Endometrium (tissue), 2 donors: ENCODE results near the gene ARID4A.
"Not testable (repeated sequence)": the region's sequence is repeated elsewhere in the genome, so short reads cannot be mapped to it uniquely, and the experiment has no call there.

ENCODE experiments used
- FAIRE-seq: peaks from 2 replicates; lab custom pipeline; 2012; peaks lifted over from hg19 to GRCh38; lab: Jason Lieb, UNC
- donor health status: control.
- donor health status: control.

Gene ARID4A

DNA sequence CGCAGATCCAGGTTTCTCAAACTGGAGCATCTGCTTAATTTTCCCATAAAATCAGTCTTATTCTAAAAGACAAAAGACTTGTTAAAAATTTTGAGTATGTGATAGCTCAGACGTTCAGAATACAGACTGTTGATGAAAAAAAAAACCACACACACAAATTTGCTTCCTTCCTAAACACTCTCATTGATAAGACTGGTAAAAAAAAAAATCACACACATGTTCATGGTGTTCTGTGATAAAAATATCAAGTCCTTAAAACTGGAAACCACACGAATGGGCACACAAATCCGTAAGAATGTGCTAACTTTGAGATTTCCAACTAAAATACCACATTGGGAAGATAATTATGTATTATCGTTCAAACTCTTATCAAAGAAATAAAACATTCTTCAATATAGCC lies 6.7 kb upstream of the ARID4A start:
- no peak for FAIRE-seq

GRCh38 chr14:58292187-58292586 lies 6.2 kb upstream of the ARID4A start:
- FAIRE-seq = no peak

DNA sequence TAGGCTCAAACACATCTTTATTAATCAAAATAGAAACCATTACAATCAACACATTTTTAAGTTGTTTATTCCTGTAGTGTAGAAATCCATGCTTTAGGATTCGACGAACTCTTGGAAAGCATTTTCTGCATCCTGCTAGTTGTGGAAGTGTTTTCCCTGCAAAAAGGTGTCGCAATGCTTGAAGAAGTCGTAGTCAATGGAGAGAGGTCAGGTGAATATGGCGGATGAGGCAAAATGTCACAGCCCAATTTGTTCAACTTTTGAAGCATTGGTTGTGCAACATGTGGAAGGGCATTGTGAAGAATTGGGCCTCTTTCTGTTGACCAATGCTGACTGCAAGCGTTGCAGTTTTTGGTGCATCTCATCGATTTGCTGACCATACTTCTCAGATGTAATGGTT lies 4.2 kb upstream of the ARID4A start:
- FAIRE-seq = no peak

- no peak for FAIRE-seq
Measured at GRCh38 chr14:58296726-58297125, 1.6 kb upstream of the ARID4A start.

- no peak for FAIRE-seq
Measured at GRCh38 chr14:58297412-58297761, 968 bp upstream of the ARID4A start.

- FAIRE-seq = peak; percentile 100
Measured at GRCh38 chr14:58297762-58298476, 436 bp upstream of the ARID4A start.

GRCh38 chr14:58299401-58300330 lies 1.3 kb downstream of the ARID4A start:
- FAIRE-seq = peak; percentile 64

- no peak for FAIRE-seq
Measured at GRCh38 chr14:58301416-58301815, 3.1 kb downstream of the ARID4A start.

DNA sequence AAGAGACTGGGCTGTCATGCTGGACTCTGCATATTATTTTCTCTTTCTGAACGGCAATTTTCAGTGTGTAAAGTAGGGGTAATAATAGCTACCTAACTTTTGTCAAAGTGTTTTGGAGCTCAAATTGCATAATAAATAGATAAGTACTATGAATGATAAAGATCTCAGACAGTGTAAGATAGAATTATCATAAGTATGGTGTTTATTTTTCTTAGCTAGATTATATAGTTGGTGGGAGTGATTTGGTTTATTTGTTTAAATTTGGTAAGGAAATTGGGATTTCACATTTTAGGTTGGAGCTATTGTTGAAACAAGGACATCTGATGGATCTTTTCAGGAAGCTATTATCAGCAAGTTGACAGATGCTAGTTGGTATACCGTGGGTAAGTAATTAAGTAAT lies 7.4 kb downstream of the ARID4A start:
- no peak for FAIRE-seq

GRCh38 chr14:58307597-58308316 lies 9.4 kb downstream of the ARID4A start:
- no peak for FAIRE-seq

- FAIRE-seq = no peak
Measured at GRCh38 chr14:58309086-58309485, 10.7 kb downstream of the ARID4A start.

- FAIRE-seq = no peak
Measured at GRCh38 chr14:58313699-58314098, 15.3 kb downstream of the ARID4A start.

DNA sequence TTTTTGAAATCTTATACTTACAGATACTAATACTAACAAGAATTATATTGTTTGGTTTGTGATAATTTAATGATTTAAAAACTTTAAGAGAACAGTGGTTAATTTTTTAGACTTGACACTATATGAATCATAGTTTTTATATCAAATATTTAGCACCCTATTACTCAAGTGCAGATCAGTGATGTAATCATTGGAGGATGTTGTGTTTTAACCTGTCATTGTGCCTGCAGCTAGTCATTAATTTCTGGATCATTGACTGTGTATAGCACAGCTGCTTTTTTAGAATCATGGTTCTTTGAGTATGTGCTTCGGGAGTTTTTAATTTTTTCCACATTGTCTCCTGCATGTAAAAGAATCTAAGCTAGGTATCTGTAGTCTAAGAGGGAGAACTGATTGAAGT lies 17.3 kb downstream of the ARID4A start:
- no peak for FAIRE-seq

DNA sequence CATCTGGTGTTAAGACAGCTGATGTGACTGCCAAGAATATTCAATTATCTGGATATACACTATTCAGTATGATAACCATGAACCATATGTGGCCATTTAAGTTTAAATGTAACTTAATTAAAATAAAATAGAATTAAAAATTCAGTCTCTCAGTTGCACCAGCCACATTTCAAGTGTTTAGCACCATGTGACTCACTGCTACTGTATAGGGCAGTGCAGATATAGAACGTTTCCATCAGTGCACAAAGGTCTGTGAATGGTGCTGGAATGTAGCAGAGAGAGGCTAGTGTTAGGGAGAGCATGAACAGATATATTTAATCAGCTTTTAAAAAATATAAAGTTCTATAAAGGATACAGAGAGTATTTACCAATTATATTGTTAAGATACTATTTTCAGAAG lies 28.7 kb downstream of the ARID4A start:
- no peak for FAIRE-seq

DNA sequence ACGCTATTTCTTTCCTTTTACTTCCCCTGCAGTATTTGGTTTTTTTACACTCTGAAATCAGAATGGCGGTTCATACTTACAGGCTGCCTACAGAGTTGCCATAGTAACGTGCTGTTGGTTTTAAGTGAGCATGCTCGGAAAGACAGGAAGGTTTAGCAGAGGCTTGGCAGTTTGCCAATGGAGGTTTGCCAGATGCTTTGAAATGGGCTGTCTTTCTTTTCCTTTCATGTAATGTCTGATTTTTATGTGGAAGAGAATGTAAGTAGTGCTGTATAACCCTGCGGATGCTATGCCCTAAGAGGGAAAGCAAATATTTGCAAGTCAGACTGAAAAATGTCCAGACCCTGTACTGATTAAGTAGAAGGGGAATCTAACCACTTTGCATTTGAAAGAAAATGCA lies 32.8 kb downstream of the ARID4A start:
- FAIRE-seq = peak; percentile 97

DNA sequence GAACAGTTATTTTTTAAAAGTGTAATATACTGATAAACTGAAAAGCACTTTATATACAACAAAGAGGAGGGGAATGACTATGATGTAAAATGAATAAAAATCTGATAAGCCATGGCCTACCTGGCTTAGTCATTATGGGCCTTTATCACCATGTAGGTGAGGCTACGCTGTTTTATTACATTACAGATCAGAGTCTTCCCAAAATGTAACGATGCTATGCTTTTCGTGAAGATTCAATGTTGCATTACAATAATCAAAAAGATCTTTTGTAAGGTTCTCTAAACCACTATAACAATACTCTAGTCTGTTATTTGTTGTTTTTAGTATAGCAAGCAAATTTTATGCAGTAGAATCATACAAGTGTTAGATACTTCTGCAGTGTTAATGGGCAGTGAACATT lies 34.2 kb downstream of the ARID4A start:
- FAIRE-seq = no peak

DNA sequence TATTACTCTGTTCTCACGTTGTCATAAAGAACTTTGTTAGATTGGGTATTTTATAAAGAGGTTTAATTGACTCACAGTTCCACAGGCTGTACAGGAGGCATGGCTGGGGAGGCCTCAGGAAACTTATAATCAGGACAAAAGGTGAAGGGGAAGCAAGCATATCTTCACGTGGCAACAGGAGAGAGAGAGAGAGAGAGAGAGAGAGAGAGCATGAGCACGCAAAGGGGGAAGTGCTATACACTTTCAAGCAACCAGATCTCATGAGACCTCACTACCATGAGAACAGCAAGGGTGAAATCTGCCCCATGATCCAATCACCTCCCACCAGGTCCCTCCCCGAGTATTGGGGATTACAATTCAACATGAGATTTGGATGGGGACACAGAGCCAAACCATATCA lies 41.3 kb downstream of the ARID4A start:
- not testable (repeated sequence) for FAIRE-seq

DNA sequence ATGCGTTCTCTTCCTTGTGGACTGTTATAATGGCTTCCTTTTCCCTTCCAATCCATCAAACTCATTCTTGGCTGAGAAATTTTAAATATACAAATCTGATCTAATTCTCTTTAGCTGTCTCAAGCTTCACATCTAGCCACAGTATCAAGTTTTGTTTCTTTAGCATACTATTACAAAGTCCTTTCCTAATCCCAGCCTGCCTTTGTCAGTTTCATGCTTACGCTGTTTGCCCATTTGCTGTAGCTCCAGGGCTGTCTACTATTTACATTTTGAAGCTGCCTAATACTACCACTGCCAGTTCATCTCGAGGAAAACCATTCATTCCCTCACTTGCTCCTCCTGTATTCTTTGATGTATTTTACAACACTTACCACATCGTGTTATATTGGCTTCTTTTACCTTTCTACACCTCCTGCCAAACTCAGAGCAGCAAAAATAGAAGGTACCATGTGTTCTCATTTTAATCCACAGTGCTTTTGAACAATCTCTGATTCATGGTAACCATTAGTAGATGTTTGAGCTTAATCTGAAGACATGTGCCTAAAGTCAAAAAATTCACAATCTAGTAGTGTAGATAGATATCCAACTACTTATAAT lies 42.9 kb downstream of the ARID4A start:
- FAIRE-seq = no peak

DNA sequence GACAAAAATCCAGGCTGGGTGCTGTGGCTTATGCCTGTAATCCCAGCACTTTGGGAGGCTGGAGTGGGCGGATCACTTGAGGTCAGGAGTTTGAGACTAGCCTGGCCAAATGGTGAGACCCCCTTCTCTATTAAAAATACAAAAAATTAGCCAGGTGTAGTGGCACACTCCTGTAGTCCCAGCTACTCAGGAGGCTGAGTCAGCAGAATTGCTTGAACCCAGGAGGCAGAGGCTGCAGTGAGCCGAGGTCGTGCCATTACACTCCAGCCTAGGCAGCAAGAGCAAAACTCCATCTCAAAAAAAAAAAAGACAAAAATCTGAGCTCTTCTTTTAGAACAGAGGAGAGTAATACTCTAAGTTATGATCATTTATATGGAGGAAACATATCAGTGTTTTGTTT lies 45.2 kb downstream of the ARID4A start:
- FAIRE-seq = not testable (repeated sequence)

- FAIRE-seq = no peak
Measured at GRCh38 chr14:58353516-58354299, 55.4 kb downstream of the ARID4A start.

DNA sequence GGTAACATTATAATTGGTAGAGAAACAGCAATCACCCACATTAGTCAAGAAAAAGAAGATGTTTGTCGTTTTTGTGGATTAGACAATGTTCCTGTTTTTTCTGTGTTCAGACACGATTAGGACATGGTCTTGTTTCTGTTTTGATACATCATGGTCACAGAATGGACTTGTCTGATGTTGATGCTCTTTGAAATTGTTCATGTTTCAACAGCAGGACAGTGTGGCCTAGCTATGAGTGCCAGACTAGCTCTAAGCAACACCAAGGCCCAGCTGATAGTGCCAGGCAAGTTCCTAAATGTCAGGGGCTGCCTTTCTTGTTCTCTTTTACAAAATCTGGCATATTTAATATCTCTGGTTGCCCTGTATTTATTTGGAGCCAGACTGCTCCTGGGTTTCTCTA lies 56.5 kb downstream of the ARID4A start:
- FAIRE-seq = no peak

GRCh38 chr14:58356268-58356667 lies 57.9 kb downstream of the ARID4A start:
- FAIRE-seq = no peak
